ENCODE measurements around the gene ASB13. TPM values are rescaled to one million over a fixed set of nuclear protein-coding genes. Genes with fewer than 3 reads are reported as not detected.

The ASB13 gene
- total and polyA plus RNA-seq, 10 of the 15 experiments (the other 5 are each of a cell fraction or from before 2014, with no cell fraction given), result 0.02 to 0.59 (median 0.10) TPM; not detected in 2

GRCh38 chr10:5649746-5650145, 16.6 kb downstream of the ASB13 start:
- Histone ChIP-seq H4K20me1 (ENCODE audit: control insufficient read depth, insufficient read depth) (no peaks in the 10 kb centered on the region), H3K9ac (ENCODE audit: control insufficient read depth, insufficient read depth, low read length) (no peak overlapping the region), H3K4me3 (no peak overlapping the region), H3K4me2 (ENCODE audit: control insufficient read depth, insufficient read depth) (no peak overlapping the region), H3K79me2 (ENCODE audit: control insufficient read depth, insufficient read depth, low read length) (no peaks in the 10 kb centered on the region), H3K9me3 (replicated peaks; ENCODE audit: control insufficient read depth, insufficient read depth, low read length) (no peaks in the 10 kb centered on the region), H2AFZ (ENCODE audit: control insufficient read depth, low read depth, low read length) (no peak overlapping the region), H3K27ac (ENCODE audit: control insufficient read depth, insufficient read depth) (no peak overlapping the region), H3K27me3 (replicated peaks in 1 of 2; ENCODE audit: control insufficient read depth in 2 of 2, insufficient read depth in 2 of 2, low read length in 1 of 2) (no peaks in the 10 kb centered on the region; a peak in 1 of 4 replicates), H3K36me3 (ENCODE audit: control insufficient read depth in 2 of 2, insufficient read depth in 2 of 2, low read length in 1 of 2) (no peaks in the 10 kb centered on the region), H3K4me1 (ENCODE audit: control insufficient read depth, insufficient read depth, low read length) (peaks cover 10% of the 10 kb centered on the region)
- ATAC-seq (no peak), DNase-seq (ENCODE audit: low read depth, low spot score) (no peak), FAIRE-seq (no peak)
- ChIA-PET POLR2A (no interaction called here), RAD21 (ENCODE audit: unreplicated experiment) (no interaction called here), CTCF (no interaction called here), SMC1A (ENCODE audit: uncharacterized antibody, unreplicated experiment) (no interaction called here)
- in situ Hi-C loops (cut with MboI), result no loop called here
- 70% methylated on average over 8 of the region's 11 CpGs for WGBS (ENCODE audit: insufficient coverage, insufficient replicate concordance, low lambda C conversion rate, missing lambda C conversion rate)
- no TSS peak for BruUV-seq (replicated peaks)
- intact Hi-C loops (cut with micrococcal nuclease; ENCODE audit: unreplicated experiment), result no loop called here
- TF ChIP-seq SREBF2 (IDR thresholded peaks at IDR 0.05; ENCODE audit: low read length), result no peak
- TF ChIP-seq NR2C1 (IDR thresholded peaks at IDR 0.05), result no peak
- no peak for TF ChIP-seq ZBTB4 (CRISPR knock-in tag; IDR thresholded peaks at IDR 0.05)
- TF ChIP-seq CBX5 (IDR thresholded peaks at IDR 0.05; ENCODE audit: low read depth), result no peak
- TF ChIP-seq RAD21 (IDR thresholded peaks at IDR 0.05; ENCODE audit: insufficient read depth, low read depth, low read length), result no peak
- no peak for TF ChIP-seq NBN (IDR thresholded peaks at IDR 0.05)
